SK-N-MC (cell line): ENCODE measurements around the gene CORO1C.

Experiments used
- EZH2 ChIP-seq: fragments of 200-600 bp; sonication (generic); IDR thresholded peaks from one replicate; pipeline ENCODE4 v1.6.1; 2017; ENCODE audit warnings: antibody characterized with exemption
- FOXP2 ChIP-seq: optimal IDR thresholded peaks from 2 replicates; pipeline ENCODE3; 2011; ENCODE audit warnings: mild to moderate bottlenecking, moderate library complexity; ENCODE audit not compliant: insufficient read depth; ENCODE audit errors: extremely low read length, control extremely low read depth
- POLR2AphosphoS5 ChIP-seq: IDR thresholded peaks from 2 replicates; pipeline ENCODE4 v1.6.1; 2012; ENCODE audit warnings: mild to moderate bottlenecking, low read depth, low read length, borderline replicate concordance

DNA sequence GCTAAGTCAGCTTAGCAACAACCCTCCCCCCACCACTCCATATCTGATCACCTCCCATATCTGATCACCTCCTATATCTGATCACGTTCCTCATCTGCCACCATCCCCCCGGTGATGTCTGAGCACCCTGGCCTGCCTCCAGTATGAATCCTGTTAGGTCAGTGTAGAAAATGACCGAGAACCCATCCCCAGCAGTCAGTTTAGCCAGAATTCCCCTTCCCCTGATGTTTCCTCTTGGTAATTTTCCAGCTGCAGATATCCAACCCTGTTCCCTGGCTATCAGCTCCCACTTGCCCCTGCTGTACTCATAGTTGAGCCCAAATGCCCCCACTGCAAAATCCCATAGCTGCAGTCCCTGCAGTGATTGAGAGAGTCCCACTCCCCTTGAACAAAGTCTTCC, 110.2 kb downstream of the CORO1C start:
- TF ChIP-seq EZH2, result no peak
- TF ChIP-seq POLR2AphosphoS5, result no peak
- TF ChIP-seq FOXP2, result no peak
